Measurements from ENCODE around the gene HMX3.

The HMX3 gene

GRCh38 chr10:123140164-123140982 lies 4.6 kb downstream of the HMX3 start:
- DNase-seq (ENCODE audit: low read depth), result no peak
- no peak overlapping the region for H3K4me3 ChIP-seq (ENCODE audit: low read depth, low read length)
- no peak for TF ChIP-seq CTCF (IDR thresholded peaks at IDR 0.05; ENCODE audit: low read depth, low read length, missing control alignments)

- no peak for DNase-seq (ENCODE audit: low read depth)
- TF ChIP-seq CTCF (IDR thresholded peaks at IDR 0.05; ENCODE audit: low read depth, low read length, missing control alignments), result no peak
- no peak overlapping the region for H3K4me3 ChIP-seq (ENCODE audit: low read depth, low read length)
These were observed 5.2 kb downstream of the HMX3 start for GRCh38 chr10:123140983-123141390.

- TF ChIP-seq CTCF (IDR thresholded peaks at IDR 0.05; ENCODE audit: low read depth, low read length, missing control alignments), result no peak
- no peak overlapping the region for H3K4me3 ChIP-seq (ENCODE audit: low read depth, low read length)
- no peak for DNase-seq (ENCODE audit: low read depth)
These were observed 6.3 kb downstream of the HMX3 start for GRCh38 chr10:123141791-123142700.

- no peak overlapping the region for H3K4me3 ChIP-seq (ENCODE audit: low read depth, low read length)
- no peak for TF ChIP-seq CTCF (IDR thresholded peaks at IDR 0.05; ENCODE audit: low read depth, low read length, missing control alignments)
- no peak for DNase-seq (ENCODE audit: low read depth)
These were observed 7.0 kb downstream of the HMX3 start for GRCh38 chr10:123142701-123143161.

- DNase-seq (ENCODE audit: low read depth), result no peak
- no peak overlapping the region for H3K4me3 ChIP-seq (ENCODE audit: low read depth, low read length)
- no peak for TF ChIP-seq CTCF (IDR thresholded peaks at IDR 0.05; ENCODE audit: low read depth, low read length, missing control alignments)
These were observed 7.5 kb downstream of the HMX3 start for GRCh38 chr10:123143162-123143824.

- no peak for TF ChIP-seq CTCF (IDR thresholded peaks at IDR 0.05; ENCODE audit: low read depth, low read length, missing control alignments)
- no peak for DNase-seq (ENCODE audit: low read depth)
- no peak overlapping the region for H3K4me3 ChIP-seq (ENCODE audit: low read depth, low read length)
These were observed 8.0 kb downstream of the HMX3 start for GRCh38 chr10:123143825-123144168.
